NCI-H2171 (cell line): ENCODE data around the gene CYB5RL.
"Not testable (repeated sequence)": the region's sequence is repeated elsewhere in the genome, so short reads cannot be mapped to it uniquely, and the experiment has no call there.

ENCODE experiments used
- DNase-seq: peaks from one replicate; lab custom pipeline; 2025; lab: John Stamatoyannopoulos, UW

CYB5RL gene, protein sequence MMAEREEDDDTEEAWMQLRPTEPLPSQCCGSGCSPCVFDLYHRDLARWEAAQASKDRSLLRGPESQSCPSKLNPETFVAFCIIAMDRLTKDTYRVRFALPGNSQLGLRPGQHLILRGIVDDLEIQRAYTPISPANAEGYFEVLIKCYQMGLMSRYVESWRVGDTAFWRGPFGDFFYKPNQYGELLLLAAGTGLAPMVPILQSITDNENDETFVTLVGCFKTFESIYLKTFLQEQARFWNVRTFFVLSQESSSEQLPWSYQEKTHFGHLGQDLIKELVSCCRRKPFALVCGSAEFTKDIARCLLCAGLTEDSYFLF

DNA sequence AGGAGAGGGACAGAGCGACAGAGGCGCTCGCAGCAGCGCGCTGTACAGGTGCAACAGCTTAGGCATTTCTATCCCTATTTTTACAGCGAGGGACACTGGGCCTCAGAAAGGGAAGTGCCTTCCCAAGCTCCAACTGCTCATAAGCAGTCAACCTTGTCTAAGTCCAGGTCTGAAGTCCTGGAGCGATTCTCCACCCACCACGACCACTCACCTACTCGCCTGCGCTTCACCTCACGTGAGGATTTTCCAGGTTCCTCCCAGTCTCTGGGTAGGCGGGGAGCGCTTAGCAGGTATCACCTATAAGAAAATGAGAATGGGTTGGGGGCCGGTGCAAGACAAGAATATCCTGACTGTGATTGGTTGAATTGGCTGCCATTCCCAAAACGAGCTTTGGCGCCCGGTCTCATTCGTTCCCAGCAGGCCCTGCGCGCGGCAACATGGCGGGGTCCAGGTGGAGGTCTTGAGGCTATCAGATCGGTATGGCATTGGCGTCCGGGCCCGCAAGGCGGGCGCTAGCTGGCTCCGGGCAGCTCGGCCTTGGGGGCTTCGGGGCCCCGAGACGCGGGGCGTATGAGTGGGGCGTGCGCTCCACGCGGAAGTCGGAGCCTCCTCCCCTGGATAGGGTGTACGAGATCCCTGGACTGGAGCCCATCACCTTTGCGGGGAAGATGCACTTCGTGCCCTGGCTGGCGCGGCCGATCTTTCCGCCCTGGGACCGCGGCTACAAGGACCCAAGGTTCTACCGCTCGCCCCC is at the start of gene CYB5RL, which contains the start of gene MRPL37:
CYB5RL (minus strand) TSS at position 266 of the 754 bp plus-strand sequence. CDS start 4,414 bp downstream, outside the sequence.
MRPL37 (plus strand) TSS at position 403 of the 754 bp plus-strand sequence; CDS start at position 480, 77 bp downstream.
- peak; percentile 97 for DNase-seq

GRCh38 chr1:54248966-54249365 is 49.1 kb upstream of the CYB5RL start:
- no peak for DNase-seq

DNA sequence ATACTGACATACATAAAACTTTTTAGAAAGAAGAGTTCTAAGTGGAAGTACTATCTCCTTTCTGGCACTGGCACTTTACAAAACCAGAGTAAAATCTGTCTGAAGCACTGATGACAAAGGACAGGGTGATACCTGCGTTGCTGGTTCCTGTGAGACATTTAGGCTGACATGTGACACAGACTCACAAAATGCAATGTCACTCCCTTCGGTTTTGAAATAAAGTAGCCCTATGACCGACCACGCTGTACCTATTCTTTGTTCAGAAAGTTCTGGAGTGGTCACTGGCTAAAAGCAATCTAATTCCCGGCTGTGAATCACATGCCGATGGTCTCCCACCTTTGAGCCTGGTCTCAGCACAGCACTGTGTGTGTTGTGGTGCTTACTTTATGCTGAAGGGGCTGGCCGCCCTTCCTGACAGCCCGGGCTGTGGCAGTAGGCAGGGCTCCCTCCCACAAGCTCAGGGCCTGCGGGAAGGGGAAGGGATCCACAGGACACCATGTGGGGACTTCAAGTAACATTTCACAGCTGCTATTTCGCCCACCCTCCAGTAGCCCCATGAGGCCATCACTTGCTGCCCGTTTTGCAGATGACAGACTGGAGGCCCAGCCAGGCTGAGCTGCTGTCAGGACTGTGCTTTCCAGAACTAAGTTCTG is 48.2 kb upstream of the CYB5RL start:
- no peak for DNase-seq

DNA sequence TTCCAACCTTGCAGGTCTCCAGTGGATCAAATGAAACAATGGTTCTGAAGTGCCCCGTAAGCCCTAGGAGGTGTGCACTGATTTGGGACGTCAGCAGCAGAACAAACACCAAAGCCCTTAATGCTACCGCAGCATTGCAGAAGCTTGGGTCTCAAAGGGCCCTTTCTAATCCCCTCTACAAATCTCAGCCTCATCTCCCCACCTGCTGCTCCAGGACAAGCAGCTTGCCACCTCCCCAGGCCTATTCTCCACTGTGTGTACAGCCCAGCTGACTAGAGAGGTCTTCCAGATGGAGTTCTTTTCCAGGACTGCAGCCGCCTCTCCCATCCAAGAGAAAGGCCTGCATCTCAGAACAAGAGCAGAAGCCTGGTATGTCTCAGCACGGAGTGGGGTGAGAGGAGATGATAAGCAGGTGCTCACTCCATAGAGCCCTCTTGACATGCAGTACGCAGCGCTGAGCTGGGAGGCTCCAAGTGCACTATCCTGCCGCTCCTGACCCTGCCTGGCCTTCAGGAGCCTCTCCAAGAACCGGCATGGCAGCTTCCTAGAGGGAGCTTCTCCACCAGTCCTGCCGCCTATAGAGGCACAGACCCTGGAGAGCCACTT is 46.4 kb upstream of the CYB5RL start:
- DNase-seq, result no peak

DNA sequence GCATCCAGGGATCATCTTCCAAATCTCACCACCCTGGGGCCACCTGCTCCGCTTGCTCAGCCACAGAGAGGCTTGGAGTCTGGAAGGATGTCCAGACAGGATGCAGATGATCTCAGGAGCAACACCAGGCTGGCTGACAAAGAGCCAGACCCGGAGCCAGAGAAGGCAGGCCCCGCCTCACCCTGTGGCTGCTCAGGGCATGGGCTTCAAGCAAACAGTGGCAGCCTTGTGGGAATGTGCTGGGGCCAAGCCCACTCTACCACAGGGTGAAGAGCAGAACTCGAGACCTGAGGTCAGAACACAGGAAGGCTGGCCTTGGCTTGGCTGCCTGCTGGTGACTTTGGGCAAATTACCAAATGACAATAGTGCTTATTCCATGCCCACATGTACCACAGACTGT is 45.7 kb upstream of the CYB5RL start:
- no peak for DNase-seq

DNA sequence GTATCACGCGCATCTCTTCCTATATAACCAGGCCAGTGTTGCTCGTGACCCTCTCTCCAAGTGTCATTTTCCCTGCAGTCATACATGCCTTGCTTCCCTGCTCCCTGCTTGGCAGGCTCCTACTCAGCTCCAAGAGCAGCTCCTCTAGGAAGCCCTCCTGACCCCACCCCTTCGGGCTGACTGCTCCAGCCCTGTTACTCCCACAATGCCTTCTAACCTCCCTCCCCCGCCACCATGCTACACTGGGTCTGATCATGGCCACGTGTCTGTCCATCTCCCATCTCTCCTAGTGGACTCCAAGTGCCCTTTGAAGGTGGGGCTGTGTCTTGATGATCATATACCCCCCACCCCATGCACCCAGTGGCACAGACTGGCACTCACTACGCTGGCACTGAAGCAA is 44.8 kb upstream of the CYB5RL start:
- DNase-seq, result no peak

- no peak for DNase-seq
Observed at GRCh38 chr1:54243022-54243421, 43.2 kb upstream of the CYB5RL start.

DNA sequence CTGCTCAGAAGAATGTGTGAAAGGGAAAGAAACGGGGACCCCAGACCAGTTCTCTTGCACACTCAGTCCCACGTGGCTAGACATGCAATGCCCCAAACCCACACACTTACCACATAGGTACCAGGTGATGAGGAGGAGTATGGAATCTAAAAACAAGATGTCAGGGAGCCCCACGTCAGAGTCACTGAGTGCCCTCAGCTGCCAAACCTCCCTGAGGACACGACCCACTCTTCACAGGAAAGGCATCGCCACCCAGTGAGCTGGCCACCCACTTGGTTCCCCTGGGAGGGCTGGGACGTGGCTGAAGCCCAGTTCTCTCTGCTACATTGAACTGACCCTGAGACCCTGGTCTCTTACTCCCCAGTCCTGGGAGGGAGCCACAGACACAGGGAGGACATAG is 41.5 kb upstream of the CYB5RL start:
- no peak for DNase-seq

DNA sequence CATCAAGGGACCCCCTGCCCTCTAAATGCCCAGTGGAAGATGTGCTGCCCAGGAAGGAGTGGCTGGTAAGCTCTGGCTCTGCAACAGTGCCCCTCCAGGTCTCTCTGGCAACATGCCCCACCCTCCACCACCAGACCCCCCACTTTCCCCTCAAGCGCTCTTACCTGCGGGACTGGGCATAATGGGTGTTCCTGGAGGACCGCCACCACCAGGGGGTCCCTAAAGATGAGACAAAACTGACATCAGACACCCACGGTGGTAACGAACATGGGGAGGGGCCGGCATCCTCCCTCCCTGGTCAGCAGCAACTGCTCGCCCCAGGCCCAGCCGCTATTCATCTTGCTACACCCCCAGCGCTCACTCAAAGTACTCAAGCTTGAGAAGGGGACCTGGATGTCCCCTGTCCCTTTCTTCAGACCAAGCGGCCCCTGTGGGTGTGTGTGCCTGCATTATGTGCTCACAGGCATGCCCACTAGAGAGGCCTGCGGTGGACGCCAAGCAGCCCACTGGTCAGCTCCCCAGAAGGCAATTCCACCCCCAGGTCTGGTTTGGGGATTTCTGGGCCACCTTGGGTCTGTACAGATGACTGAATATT is 41.0 kb upstream of the CYB5RL start:
- no peak for DNase-seq

DNA sequence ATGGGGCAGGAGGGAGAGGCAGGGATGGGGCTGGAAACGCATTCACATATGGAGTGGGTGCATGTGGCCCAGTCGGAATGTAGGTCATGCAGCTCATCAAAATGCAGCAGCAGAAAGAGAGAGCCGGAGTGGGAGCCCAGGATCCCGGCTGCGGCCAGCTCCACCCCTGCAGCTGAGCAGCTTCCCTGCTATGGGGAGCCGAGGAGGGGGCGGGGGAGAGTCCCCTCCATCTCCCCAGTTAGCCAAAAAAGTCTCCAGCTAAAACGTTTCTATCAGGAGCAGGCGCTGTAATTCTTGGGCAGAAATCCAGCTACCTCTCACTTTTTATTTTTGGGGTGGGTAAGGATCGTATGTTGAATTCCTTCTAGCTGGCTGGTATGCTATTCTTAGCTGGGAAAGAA is 39.8 kb upstream of the CYB5RL start:
- DNase-seq, result no peak

DNA sequence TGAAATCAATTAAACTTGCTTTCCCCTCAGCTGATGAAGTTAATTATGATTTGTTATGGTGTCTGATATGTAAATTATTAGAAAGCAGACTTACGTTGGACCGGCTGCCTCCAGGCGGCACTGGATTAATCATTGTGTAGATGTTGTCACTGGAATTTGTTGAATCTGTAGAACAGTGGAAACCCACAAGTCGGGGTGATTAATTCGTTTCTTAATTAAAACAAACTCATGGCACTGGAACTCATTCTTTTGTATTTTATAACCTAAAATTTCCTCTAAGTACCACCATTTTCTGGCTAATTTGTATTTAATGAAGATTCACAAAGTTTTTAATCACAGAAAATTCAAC is 39.2 kb upstream of the CYB5RL start:
- DNase-seq, result no peak

DNA sequence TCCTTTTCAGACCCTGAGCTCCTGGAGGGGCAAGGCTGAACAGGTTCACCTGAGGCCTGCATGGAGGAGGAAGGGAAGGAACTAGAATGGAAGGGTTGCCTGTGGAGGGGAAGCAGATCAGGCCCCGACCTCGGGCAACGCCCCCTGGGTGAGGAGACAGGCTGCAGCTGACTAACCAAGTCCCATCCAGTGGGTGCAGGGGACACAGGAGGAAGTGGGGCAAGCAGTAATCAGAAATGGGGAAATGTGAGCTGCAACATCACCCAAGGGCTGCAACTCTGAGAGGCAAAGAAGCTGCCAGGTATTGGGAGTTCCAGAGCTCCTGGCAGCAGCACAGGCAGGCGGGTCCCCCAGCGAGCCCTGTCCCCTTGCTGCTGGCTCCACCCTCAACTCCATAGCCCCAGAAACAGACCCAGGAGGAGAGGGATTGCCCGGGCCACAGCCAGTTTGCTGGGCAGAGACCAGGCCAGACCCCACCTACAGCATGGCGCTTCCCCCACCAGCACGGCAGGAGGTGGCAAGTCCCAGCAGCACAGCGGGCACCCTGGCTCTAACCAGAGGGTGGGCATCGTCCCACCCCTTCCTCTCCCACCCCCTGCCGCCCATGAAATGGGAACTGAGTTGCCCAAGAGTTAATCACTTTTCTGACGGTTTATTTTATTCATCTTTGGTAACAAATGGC is 38.7 kb upstream of the CYB5RL start:
- DNase-seq, result no peak

- DNase-seq, result no peak
Observed at GRCh38 chr1:54237586-54237985, 37.8 kb upstream of the CYB5RL start.

DNA sequence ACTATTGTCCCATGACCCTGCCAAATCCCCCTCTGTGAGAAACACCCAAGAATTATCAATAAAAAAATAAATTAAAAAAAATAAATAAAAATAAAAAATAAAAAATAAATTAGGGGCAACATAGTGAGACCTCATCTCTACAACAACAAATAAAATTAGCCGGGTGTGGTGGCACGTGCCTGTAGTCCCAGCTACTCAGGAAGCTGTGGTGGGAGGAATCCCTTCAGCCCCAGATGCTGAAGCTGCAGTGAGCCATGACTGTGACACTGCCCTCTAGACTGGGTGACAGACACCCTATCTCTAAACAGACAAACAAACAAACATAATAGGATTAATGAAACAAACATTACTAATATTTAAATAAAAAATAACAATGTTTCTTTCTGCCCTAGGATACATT is 34.5 kb upstream of the CYB5RL start:
- DNase-seq, result no peak

DNA sequence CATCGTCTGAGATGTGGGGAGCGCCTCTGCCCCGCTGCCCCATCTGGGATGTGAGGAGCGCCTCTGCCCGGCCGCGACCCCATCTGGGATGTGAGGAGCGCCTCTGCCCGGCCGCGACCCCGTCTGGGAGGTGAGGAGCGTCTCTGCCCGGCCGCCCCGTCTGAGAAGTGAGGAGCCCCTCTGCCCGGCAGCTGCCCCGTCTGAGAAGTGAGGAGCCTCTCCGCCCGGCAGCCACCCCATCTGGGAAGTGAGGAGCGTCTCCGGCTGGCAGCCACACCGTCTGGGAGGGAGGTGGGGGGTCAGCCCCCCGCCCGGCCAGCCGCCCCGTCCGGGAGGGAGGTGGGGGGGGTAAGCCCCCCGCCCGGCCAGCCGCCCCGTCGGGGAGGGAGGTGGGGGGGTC is 33.4 kb upstream of the CYB5RL start:
- DNase-seq, result not testable (repeated sequence)

- no peak for DNase-seq
Observed at GRCh38 chr1:54230507-54231339, 30.9 kb upstream of the CYB5RL start.

DNA sequence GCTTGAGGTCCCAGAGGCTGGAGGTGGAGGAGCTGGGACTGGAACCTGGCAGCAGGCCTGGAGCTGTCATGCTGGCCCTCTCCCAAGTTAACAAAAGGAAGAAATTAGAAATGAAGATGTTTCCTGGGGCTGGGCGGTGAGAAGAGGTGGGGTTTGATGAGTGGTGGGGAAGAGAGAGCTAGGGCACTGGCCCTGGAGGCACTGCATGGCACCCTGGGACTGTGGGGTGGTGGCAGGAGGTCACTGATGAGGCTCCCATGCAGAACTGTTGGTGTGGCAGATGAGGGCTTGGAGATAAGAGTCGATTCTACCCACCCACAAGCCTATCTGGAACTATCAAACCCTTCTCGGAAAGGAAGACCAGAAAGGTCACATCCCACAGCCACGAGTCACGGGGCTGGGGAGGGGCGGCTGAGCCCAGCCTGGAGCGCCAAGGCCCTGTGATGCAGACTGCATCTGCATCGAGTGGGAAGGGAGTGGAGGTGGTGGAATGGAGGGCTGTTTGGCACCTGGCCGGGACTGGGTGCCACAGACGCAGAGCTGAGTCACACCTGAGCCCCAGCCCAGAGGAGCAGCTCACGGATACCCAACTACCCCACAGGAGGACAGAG is 29.6 kb upstream of the CYB5RL start:
- no peak for DNase-seq

DNA sequence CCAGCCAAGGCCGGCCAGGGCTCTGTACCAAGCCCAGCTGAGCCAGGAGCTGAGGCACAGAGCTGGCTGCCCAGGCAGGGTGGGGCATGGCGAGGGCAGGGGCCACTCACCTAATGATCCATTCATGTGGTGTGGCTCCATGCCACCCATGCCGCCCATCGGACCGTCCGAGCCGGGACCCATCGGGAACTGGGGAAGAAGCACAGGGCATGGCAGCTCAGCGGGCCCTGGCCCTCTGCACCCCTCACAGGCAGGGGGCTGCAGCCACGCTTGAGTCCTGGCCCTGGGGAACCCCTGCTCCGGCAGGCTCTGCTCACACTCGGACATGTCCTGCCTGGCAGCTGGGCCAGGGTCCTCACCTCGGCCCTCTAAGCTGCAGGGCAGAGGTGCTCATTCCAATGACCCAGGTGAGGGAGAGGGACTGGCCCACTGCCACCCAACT is 28.8 kb upstream of the CYB5RL start:
- DNase-seq, result no peak

DNA sequence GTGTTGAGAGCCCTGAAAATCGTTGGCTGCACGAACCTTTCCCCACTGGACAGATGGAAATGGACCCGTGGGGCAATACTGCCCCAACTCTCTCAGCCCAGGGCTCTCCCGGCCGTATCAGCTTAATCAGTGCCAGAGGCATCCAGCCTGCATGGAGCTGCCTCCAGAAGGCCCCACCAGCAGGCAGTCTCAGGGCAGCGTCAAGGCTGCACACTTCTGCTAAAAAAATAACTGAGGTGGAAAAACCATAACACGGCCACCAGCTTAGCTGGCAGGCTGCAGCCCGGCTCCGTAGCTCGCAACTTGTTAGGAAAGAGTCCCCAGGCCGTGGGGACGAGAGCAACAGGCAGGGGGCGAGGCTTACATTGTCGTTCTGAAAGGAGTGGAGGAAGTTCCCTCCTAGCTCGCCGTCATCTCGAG is 28.1 kb upstream of the CYB5RL start:
- no peak for DNase-seq

- no peak for DNase-seq
Observed at GRCh38 chr1:54227091-54227602, 27.3 kb upstream of the CYB5RL start.
